ENCODE results near the gene DDX27. TPM values are rescaled to one million over a fixed set of nuclear protein-coding genes. Genes with fewer than 3 reads are reported as not detected.
"Not testable (repeated sequence)": the region's sequence is repeated elsewhere in the genome, so short reads cannot be mapped to it uniquely, and the experiment has no call there.

DDX27 gene
- total RNA-seq, 2 donors from 2014 or later: 18.2 to 42.8 TPM

- peaks cover 73% of the 10 kb centered on the region for H3K4me1 ChIP-seq
- intact Hi-C loops (cut with DNase I): no loop called here
- H3K9me3 ChIP-seq: no peaks in the 10 kb centered on the region
- 92 to 95% methylated on average over 3 of the region's 3 CpGs for WGBS, 2 donors
- H3K4me3 ChIP-seq: no peak overlapping the region
- H3K27me3 ChIP-seq: no peaks in the 10 kb centered on the region
- H3K36me3 ChIP-seq (replicated peaks in 1 of 2; ENCODE audit: insufficient read depth in 1 of 2, low read depth in 2 of 2): no peaks in the 10 kb centered on the region
- ATAC-seq (no peak), DNase-seq (no peak)
- TF ChIP-seq CTCF (IDR thresholded peaks at IDR 0.05) (no peak), POLR2A (IDR thresholded peaks at IDR 0.05) (no peak)
- H3K27ac ChIP-seq: peak overlapping the region in 1 of 4 donors; percentile 98
Measured at GRCh38 chr20:49183444-49183843, 35.8 kb upstream of the DDX27 start.

- H3K4me1 ChIP-seq: peaks cover 73% of the 10 kb centered on the region
Measured at GRCh38 chr20:49184084-49184501, 35.1 kb upstream of the DDX27 start.

GRCh38 chr20:49184691-49185070, 34.5 kb upstream of the DDX27 start:
- ATAC-seq (no peak), DNase-seq (no peak)
- no peak overlapping the region for H3K4me3 ChIP-seq
- 13 to 15% methylated on average over 3 of the region's 3 CpGs for WGBS, 2 donors
- H3K9me3 ChIP-seq: no peaks in the 10 kb centered on the region
- peaks cover 67% of the 10 kb centered on the region for H3K4me1 ChIP-seq
- H3K36me3 ChIP-seq (replicated peaks in 1 of 2; ENCODE audit: insufficient read depth in 1 of 2, low read depth in 2 of 2): no peaks in the 10 kb centered on the region
- peak overlapping the region in 3 of 4 donors; percentile 91 to 98 (median 93) for H3K27ac ChIP-seq
- no peak for TF ChIP-seq POLR2A (IDR thresholded peaks at IDR 0.05)
- TF ChIP-seq CTCF (IDR thresholded peaks at IDR 0.05): no peak
- H3K27me3 ChIP-seq: no peaks in the 10 kb centered on the region
- intact Hi-C loops (cut with DNase I): no loop called here

More at GRCh38 chr20:49184084-49184501, 35.1 kb upstream of the DDX27 start:
- H3K36me3 ChIP-seq (replicated peaks in 1 of 2; ENCODE audit: insufficient read depth in 1 of 2, low read depth in 2 of 2); H3K4me3 ChIP-seq; ATAC-seq; H3K9me3 ChIP-seq; H3K27me3 ChIP-seq; intact Hi-C loops (cut with DNase I): not testable (repeated sequence)
- peak in 1 of 4 donors; percentile 16 for DNase-seq
- WGBS, 2 donors: 33% methylated on average over 5 of the region's 5 CpGs
- H3K27ac ChIP-seq: peak overlapping the region in 3 of 4 donors; percentile 45 to 98 (median 91)

- Histone ChIP-seq H3K4me1 (peaks cover 62% of the 10 kb centered on the region), H3K36me3 (replicated peaks in 1 of 2; ENCODE audit: insufficient read depth in 1 of 2, low read depth in 2 of 2) (no peaks in the 10 kb centered on the region), H3K27ac (peak overlapping the region; percentile 88 to 98 (median 92)), H3K9me3 (no peaks in the 10 kb centered on the region), H3K4me3 (no peak overlapping the region), H3K27me3 (no peaks in the 10 kb centered on the region)
- intact Hi-C loops (cut with DNase I): no loop called here
- 14 to 19% methylated on average over 6 of the region's 6 CpGs for whole genome bisulfite sequencing, 2 donors
- DNase-seq (no peak), ATAC-seq (no peak)
- no peak for TF ChIP-seq CTCF (IDR thresholded peaks at IDR 0.05)
- TF ChIP-seq POLR2A (IDR thresholded peaks at IDR 0.05): no peak
Measured at GRCh38 chr20:49185071-49185761, 34.0 kb upstream of the DDX27 start.

- Histone ChIP-seq H3K27ac (peak overlapping the region; percentile 88 to 98 (median 92)), H3K4me3 (peak overlapping the region; percentile 59 to 62), H3K27me3 (no peaks in the 10 kb centered on the region), H3K36me3 (replicated peaks in 1 of 2; ENCODE audit: insufficient read depth in 1 of 2, low read depth in 2 of 2) (no peaks in the 10 kb centered on the region), H3K9me3 (no peaks in the 10 kb centered on the region), H3K4me1 (peaks cover 47% of the 10 kb centered on the region)
- intact Hi-C loops (cut with DNase I): no loop called here
- WGBS, 2 donors: 0% methylated on average over 19 of the region's 19 CpGs
- DNase-seq (peak; percentile 60 to 77 (median 70)), ATAC-seq (peak; percentile 16)
- TF ChIP-seq POLR2A (IDR thresholded peaks at IDR 0.05) (peak in 2 of 3 donors; percentile 68 to 73), CTCF (IDR thresholded peaks at IDR 0.05) (no peak)
Measured at GRCh38 chr20:49186535-49187329, 32.5 kb upstream of the DDX27 start.
